Measurements from ENCODE around the gene CPAMD8. TPM values are rescaled to one million over a fixed set of nuclear protein-coding genes. Genes with fewer than 3 reads are reported as not detected.
"Not testable (repeated sequence)": the region's sequence is repeated elsewhere in the genome, so short reads cannot be mapped to it uniquely, and the experiment has no call there.

The CPAMD8 gene
- total RNA-seq, 4 donors from 2014 or later: 13.9 to 116 (median 24.2) TPM

GRCh38 chr19:17004386-17004785 is 22.2 kb downstream of the CPAMD8 start:
- no peaks in the 10 kb centered on the region for H3K4me1 ChIP-seq
- WGBS, 2 donors: 91 to 92% methylated on average over 10 to 15 of the region's 15 CpGs
- DNase-seq: no peak
- H3K27me3 ChIP-seq: no peaks in the 10 kb centered on the region
- intact Hi-C loops (cut with DNase I): no loop called here
- no peak overlapping the region for H3K27ac ChIP-seq
- no peak for TF ChIP-seq POLR2A (IDR thresholded peaks at IDR 0.05)
- no peak for TF ChIP-seq CTCF (IDR thresholded peaks at IDR 0.05)
- no peaks in the 10 kb centered on the region for H3K9me3 ChIP-seq
- no peak overlapping the region for H3K4me3 ChIP-seq (replicated peaks in 1 of 3)
- H3K36me3 ChIP-seq: no peaks in the 10 kb centered on the region

GRCh38 chr19:17002455-17002854 is 24.2 kb downstream of the CPAMD8 start:
- Histone ChIP-seq H3K9me3 (no peaks in the 10 kb centered on the region), H3K27me3 (no peaks in the 10 kb centered on the region), H3K4me3 (replicated peaks in 1 of 3) (no peak overlapping the region), H3K36me3 (no peaks in the 10 kb centered on the region), H3K27ac (no peak overlapping the region), H3K4me1 (no peaks in the 10 kb centered on the region)
- WGBS, 2 donors: 67 to 76% methylated on average over 6 to 7 of the region's 7 CpGs
- DNase-seq: no peak
- TF ChIP-seq POLR2A (IDR thresholded peaks at IDR 0.05): no peak
- no peak for TF ChIP-seq CTCF (IDR thresholded peaks at IDR 0.05)
- intact Hi-C loops (cut with DNase I): no loop called here

- Histone ChIP-seq H3K27ac (no peak overlapping the region), H3K36me3 (no peaks in the 10 kb centered on the region), H3K4me3 (replicated peaks in 1 of 3) (no peak overlapping the region), H3K9me3 (no peaks in the 10 kb centered on the region), H3K27me3 (no peaks in the 10 kb centered on the region), H3K4me1 (no peaks in the 10 kb centered on the region)
- TF ChIP-seq CTCF (IDR thresholded peaks at IDR 0.05): no peak
- no peak for TF ChIP-seq POLR2A (IDR thresholded peaks at IDR 0.05)
- 56 to 59% methylated on average over 7 of the region's 7 CpGs for WGBS, 2 donors
- DNase-seq: peak in 1 of 2 donors; percentile 6
- intact Hi-C loops (cut with DNase I): no loop called here
These were observed 24.9 kb downstream of the CPAMD8 start for GRCh38 chr19:17001603-17002183.

- intact Hi-C loops (cut with DNase I): no loop called here
- no peaks in the 10 kb centered on the region for H3K9me3 ChIP-seq
- TF ChIP-seq POLR2A (IDR thresholded peaks at IDR 0.05): no peak
- TF ChIP-seq CTCF (IDR thresholded peaks at IDR 0.05): no peak
- no peak for DNase-seq
- 85 to 97% methylated on average over 3 of the region's 3 CpGs for WGBS, 2 donors
- H3K4me3 ChIP-seq (replicated peaks in 1 of 3): no peak overlapping the region
- H3K27me3 ChIP-seq: no peaks in the 10 kb centered on the region
- H3K36me3 ChIP-seq: no peaks in the 10 kb centered on the region
- H3K27ac ChIP-seq: no peak overlapping the region
- H3K4me1 ChIP-seq: no peaks in the 10 kb centered on the region
These were observed 27.9 kb downstream of the CPAMD8 start for GRCh38 chr19:16998635-16999194.

- intact Hi-C loops (cut with DNase I); H3K4me3 ChIP-seq (replicated peaks in 1 of 3); H3K9me3 ChIP-seq; H3K27me3 ChIP-seq; H3K4me1 ChIP-seq; H3K27ac ChIP-seq; DNase-seq; H3K36me3 ChIP-seq: not testable (repeated sequence)
- WGBS, 2 donors: 70 to 84% methylated on average over 12 to 23 of the region's 23 CpGs
These were observed 29.6 kb downstream of the CPAMD8 start for GRCh38 chr19:16996838-16997490.
